Colonic mucosa (tissue), 4 donors: Measurements from ENCODE around the gene NUCB1. TPM values are rescaled to one million over a fixed set of nuclear protein-coding genes. Genes with fewer than 3 reads are reported as not detected.
"Not testable (repeated sequence)": the region's sequence is repeated elsewhere in the genome, so short reads cannot be mapped to it uniquely, and the experiment has no call there.

Experiments
- DNase-seq: peaks from one replicate; pipeline ENCODE4 v3.0.0-alpha.2; 2020
- H3K27ac ChIP-seq: fragments of 200-600 bp; one replicate; pipeline ENCODE4 v1.8.0; 2021
- H3K27me3 ChIP-seq: fragments of 200-600 bp; one replicate; pipeline ENCODE4 v1.8.0; 2021
- H3K36me3 ChIP-seq: fragments of 200-600 bp; one replicate; pipeline ENCODE4 v1.8.0; 2021
- H3K4me1 ChIP-seq: fragments of 200-600 bp; one replicate; pipeline ENCODE4 v1.8.0; 2021; ENCODE audit warnings: mild to moderate bottlenecking
- H3K4me3 ChIP-seq: fragments of 200-600 bp; one replicate; pipeline ENCODE4 v1.8.0; 2021
- H3K9ac ChIP-seq, 2 donors: one replicate each; pipeline ENCODE4 v1.7.0; 2013; ENCODE audit warnings: control low read depth in 2 of 2, low read depth in 2 of 2, low read length in 2 of 2
- H3K9me3 ChIP-seq: fragments of 200-600 bp; one replicate; pipeline ENCODE4 v1.8.0; 2021
- intact Hi-C: fragments of 100-400 bp; cut with DNase I; formaldehyde crosslinking; loops from one replicate; pipeline ENCODE4 v1.14.1; 2022
- total RNA-seq, 2 donors: library from RNA; stranded (reverse); fragmentation: NEBNext Ultra II Directional in 1 of 2; extraction: Animal tissue kit (Norgen Biotek cat#: 25700) in 1 of 2; gene quantifications; one replicate each; pipeline ENCODE4 v1.2.1, GENCODE V29; 2021
- TF ChIP-seq, protein P1 (sequence below): fragments of 200-600 bp; IDR thresholded peaks from one replicate; pipeline ENCODE4 v1.8.0; 2022; ENCODE audit warnings: antibody characterized with exemption, mild to moderate bottlenecking
- donor health status: healthy.
- donor health status: DM: no; HTN: no; CAD: no.
- donor health status: DM: no; HTN: no; CAD: no.

NUCB1 gene
- total RNA-seq, 2 donors from 2014 or later: 180 to 184 TPM

- H3K4me1 ChIP-seq: peaks cover 15% of the 10 kb centered on the region
These were observed 22.3 kb upstream of the NUCB1 start for GRCh38 chr19:48877855-48878195.

DNA sequence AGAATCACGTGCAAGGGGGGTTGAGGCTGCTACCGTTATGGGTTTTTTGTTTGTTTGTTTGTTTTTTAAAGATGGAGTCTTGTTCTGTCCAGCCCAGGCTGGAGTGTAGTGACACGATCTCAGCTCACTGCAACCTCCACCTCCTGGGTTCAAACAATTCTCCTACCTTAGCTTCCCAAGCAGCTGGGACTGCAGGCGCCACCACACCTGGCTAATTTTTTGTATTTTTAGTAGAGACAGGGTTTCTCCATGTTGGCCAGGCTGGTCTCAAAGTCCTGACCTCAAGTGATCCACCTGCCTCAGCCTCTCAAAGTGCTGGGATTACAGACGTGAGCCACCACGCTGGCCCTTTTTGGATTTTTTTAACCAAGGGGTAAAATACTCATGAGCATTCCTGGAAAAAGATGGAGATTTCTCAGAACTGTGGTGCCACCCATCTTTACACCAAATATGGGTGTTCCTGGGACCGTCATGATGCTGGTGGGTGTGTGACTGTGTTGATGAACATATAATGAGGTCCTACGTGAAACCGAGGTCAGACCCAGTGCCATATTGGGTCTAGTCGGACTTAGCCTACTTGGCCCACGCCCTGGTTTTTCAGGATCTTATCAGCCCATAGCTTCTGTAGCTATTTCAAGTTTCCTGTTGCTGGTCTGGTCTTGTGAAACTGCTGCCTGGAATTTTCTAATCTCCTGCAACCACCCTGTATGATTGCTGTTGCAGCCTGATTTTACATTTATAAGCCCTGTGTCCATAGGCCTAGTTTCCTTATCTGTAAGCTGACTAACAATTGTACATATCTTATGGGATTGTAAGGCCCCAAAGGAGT is 21.7 kb upstream of the NUCB1 start:
- H3K4me3 ChIP-seq: no peak overlapping the region
- H3K27ac ChIP-seq: no peak overlapping the region
- H3K4me1 ChIP-seq: peaks cover 12% of the 10 kb centered on the region
- intact Hi-C loops: loop anchor here (10.0 kb wide), 1 partner anchor 86 kb away; the partner anchor contains the start of gene FTL
- H3K9ac ChIP-seq: no peak overlapping the region
- no peaks in the 10 kb centered on the region for H3K36me3 ChIP-seq
- no peaks in the 10 kb centered on the region for H3K27me3 ChIP-seq
- H3K9me3 ChIP-seq: no peaks in the 10 kb centered on the region
- no peak for DNase-seq
- TF ChIP-seq, protein P1, sequence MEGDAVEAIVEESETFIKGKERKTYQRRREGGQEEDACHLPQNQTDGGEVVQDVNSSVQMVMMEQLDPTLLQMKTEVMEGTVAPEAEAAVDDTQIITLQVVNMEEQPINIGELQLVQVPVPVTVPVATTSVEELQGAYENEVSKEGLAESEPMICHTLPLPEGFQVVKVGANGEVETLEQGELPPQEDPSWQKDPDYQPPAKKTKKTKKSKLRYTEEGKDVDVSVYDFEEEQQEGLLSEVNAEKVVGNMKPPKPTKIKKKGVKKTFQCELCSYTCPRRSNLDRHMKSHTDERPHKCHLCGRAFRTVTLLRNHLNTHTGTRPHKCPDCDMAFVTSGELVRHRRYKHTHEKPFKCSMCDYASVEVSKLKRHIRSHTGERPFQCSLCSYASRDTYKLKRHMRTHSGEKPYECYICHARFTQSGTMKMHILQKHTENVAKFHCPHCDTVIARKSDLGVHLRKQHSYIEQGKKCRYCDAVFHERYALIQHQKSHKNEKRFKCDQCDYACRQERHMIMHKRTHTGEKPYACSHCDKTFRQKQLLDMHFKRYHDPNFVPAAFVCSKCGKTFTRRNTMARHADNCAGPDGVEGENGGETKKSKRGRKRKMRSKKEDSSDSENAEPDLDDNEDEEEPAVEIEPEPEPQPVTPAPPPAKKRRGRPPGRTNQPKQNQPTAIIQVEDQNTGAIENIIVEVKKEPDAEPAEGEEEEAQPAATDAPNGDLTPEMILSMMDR: no peak

More at GRCh38 chr19:48877855-48878195, 22.3 kb upstream of the NUCB1 start:
- no peaks in the 10 kb centered on the region for H3K9me3 ChIP-seq
- TF ChIP-seq, protein P1: no peak
- no peak overlapping the region for H3K9ac ChIP-seq
- no peak overlapping the region for H3K4me3 ChIP-seq
- H3K27me3 ChIP-seq: no peaks in the 10 kb centered on the region
- DNase-seq: no peak
- H3K27ac ChIP-seq: no peak overlapping the region
- intact Hi-C loops: loop anchor here (10.0 kb wide), 1 partner anchor 87 kb away; the partner anchor contains the start of gene FTL
- no peaks in the 10 kb centered on the region for H3K36me3 ChIP-seq

- no peak overlapping the region for H3K4me3 ChIP-seq
- H3K9me3 ChIP-seq: no peaks in the 10 kb centered on the region
- intact Hi-C loops: loop anchor here (10.0 kb wide), 1 partner anchor 86 kb away; the partner anchor contains the start of gene FTL
- H3K27ac ChIP-seq: no peak overlapping the region
- no peak overlapping the region for H3K9ac ChIP-seq
- no peaks in the 10 kb centered on the region for H3K36me3 ChIP-seq
- peaks cover 10% of the 10 kb centered on the region for H3K4me1 ChIP-seq
- TF ChIP-seq, protein P1: no peak
- no peaks in the 10 kb centered on the region for H3K27me3 ChIP-seq
- DNase-seq: no peak
These were observed 21.0 kb upstream of the NUCB1 start for GRCh38 chr19:48879025-48879637.

DNA sequence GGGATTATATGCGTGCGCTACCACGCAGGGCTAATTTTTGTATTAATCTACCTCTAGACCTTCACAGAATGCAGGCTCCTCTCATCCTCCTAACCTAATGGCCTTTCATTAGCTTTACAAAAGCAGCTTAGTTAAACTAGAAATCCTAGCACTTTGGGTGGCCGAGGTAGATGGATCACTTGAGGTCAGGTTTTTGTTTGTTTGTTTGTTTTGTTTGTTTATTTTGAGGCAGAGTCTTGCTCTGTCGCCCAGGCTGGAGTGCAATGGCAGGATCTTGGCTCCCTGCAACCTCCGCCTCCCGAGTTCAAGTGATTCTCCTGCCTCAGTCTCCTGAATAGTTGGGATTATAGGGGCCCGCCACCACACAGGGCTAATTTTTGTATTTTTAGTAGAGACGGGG is 20.4 kb upstream of the NUCB1 start:
- not testable (repeated sequence) for H3K9ac ChIP-seq, DNase-seq, H3K36me3 ChIP-seq, H3K4me1 ChIP-seq, H3K27me3 ChIP-seq, H3K27ac ChIP-seq, H3K4me3 ChIP-seq, H3K9me3 ChIP-seq
- intact Hi-C loops: loop anchor here (10.0 kb wide), 1 partner anchor 85 kb away; the partner anchor contains the start of gene FTL

- H3K27ac ChIP-seq: no peak overlapping the region
- TF ChIP-seq, protein P1: no peak
- intact Hi-C loops: no loop called here
These were observed 18.1 kb upstream of the NUCB1 start for GRCh38 chr19:48881741-48882657.

More at GRCh38 chr19:48881741-48882657, 18.1 kb upstream of the NUCB1 start:
- Histone ChIP-seq H3K4me1 (no peaks in the 10 kb centered on the region), H3K9me3 (no peaks in the 10 kb centered on the region), H3K36me3 (no peaks in the 10 kb centered on the region), H3K27me3 (no peaks in the 10 kb centered on the region), H3K9ac (no peak overlapping the region), H3K4me3 (no peak overlapping the region)
- DNase-seq: no peak
